Keratinocyte (primary cell): Measurements from ENCODE around the gene TSHZ3. TPM values are rescaled to one million over a fixed set of nuclear protein-coding genes. Genes with fewer than 3 reads are reported as not detected.

ENCODE experiments used
- DNase-seq: peaks from one replicate; pipeline ENCODE4 v3.0.0-alpha.2; 2011; ENCODE audit warnings: low read depth, missing footprints, low spot score
- FAIRE-seq: peaks from 2 replicates; lab custom pipeline; 2011; peaks lifted over from hg19 to GRCh38; lab: Jason Lieb, UNC
- H2AFZ ChIP-seq: 2 replicates; pipeline ENCODE4 v1.6.0; 2012; ENCODE audit warnings: low read length, control low read depth, inconsistent platforms; ENCODE audit not compliant: control insufficient read depth
- H3K27ac ChIP-seq: 2 replicates; pipeline ENCODE4 v1.5.1; 2011; ENCODE audit warnings: low read length; ENCODE audit not compliant: control insufficient read depth, insufficient read depth
- H3K27me3 ChIP-seq: 3 replicates; pipeline ENCODE4 v1.6.0; 2011; ENCODE audit warnings: low read length; ENCODE audit not compliant: control insufficient read depth, insufficient read depth; ENCODE audit errors: extremely low read depth
- H3K36me3 ChIP-seq, 2 experiments: 2 replicates in 1 of 2; 3 replicates in 1 of 2; pipeline ENCODE4 v1.5.1; 2011; ENCODE audit warnings: low read length in 2 of 2, mild to moderate bottlenecking in 1 of 2; ENCODE audit not compliant: control insufficient read depth in 2 of 2, insufficient read depth in 2 of 2; ENCODE audit errors: extremely low read depth in 1 of 2
- H3K4me1 ChIP-seq: 3 replicates; pipeline ENCODE4 v1.5.1; 2011; ENCODE audit warnings: low read length; ENCODE audit not compliant: control insufficient read depth, insufficient read depth; ENCODE audit errors: extremely low read depth
- H3K4me2 ChIP-seq: 3 replicates; pipeline ENCODE4 v1.6.0; 2011; ENCODE audit warnings: low read depth, low read length; ENCODE audit not compliant: control insufficient read depth, insufficient read depth; ENCODE audit errors: extremely low read depth
- H3K4me3 ChIP-seq, 3 experiments: fragments of 200-600 bp in 1 of 3; sonication (generic) in 1 of 3; 2 replicates in 2 of 3; 3 replicates in 1 of 3; pipeline ENCODE4 v1.5.1; 2011 to 2016; ENCODE audit warnings: low read length in 3 of 3, mild to moderate bottlenecking in 3 of 3, control low read depth in 2 of 3, inconsistent platforms in 1 of 3, low read depth in 1 of 3, mixed read lengths in 1 of 3, mixed run types in 1 of 3, moderate library complexity in 1 of 3; ENCODE audit not compliant: control insufficient read depth in 2 of 3, insufficient read depth in 2 of 3; ENCODE audit errors: extremely low read depth in 1 of 3
- H3K79me2 ChIP-seq: 2 replicates; pipeline ENCODE4 v1.6.0; 2012; ENCODE audit warnings: low read length; ENCODE audit not compliant: control insufficient read depth, insufficient read depth
- H3K9ac ChIP-seq: 3 replicates; pipeline ENCODE4 v1.6.0; 2011; ENCODE audit warnings: low read length; ENCODE audit not compliant: control insufficient read depth, insufficient read depth; ENCODE audit errors: extremely low read depth
- H3K9me1 ChIP-seq: 3 replicates; pipeline ENCODE4 v1.6.0; 2011; ENCODE audit warnings: low read length; ENCODE audit not compliant: control insufficient read depth, insufficient read depth; ENCODE audit errors: extremely low read depth
- H3K9me3 ChIP-seq: 2 replicates; pipeline ENCODE4 v1.5.1; 2012; ENCODE audit warnings: low read depth, low read length; ENCODE audit not compliant: control insufficient read depth
- H4K20me1 ChIP-seq: 3 replicates; pipeline ENCODE4 v1.6.0; 2011; ENCODE audit warnings: low read length; ENCODE audit not compliant: control insufficient read depth, insufficient read depth; ENCODE audit errors: extremely low read depth
- EZH2 ChIP-seq: IDR thresholded peaks from one replicate; pipeline ENCODE4 v1.6.1; 2012; ENCODE audit warnings: inconsistent platforms, mild to moderate bottlenecking, low read length, moderate library complexity
- dilution Hi-C: fragments of 300-500 bp; cut with MboI; formaldehyde crosslinking; loops from one replicate; pipeline ENCODE4 v1.7.0; 2020; ENCODE audit warnings: low sequenced_read_pairs; ENCODE audit not compliant: extremely low pct_ligation_motif_present
- polyA plus RNA-seq, 5 experiments: library from polyadenylated mRNA; depleted of rRNA in 3 of 5; stranded (reverse) in 3 of 5; stranded (forward) in 1 of 5; unstranded in 1 of 5; fragments of >200 nt; gene quantifications; 1 replicate in 1 of 5; 2 replicates in 3 of 5; 3 replicates in 1 of 5; pipeline versions ENCODE4 v1.2.1 to v1.2.3, GENCODE V29; 2011 to 2012; ENCODE audit warnings: missing spikeins in 2 of 5, low read depth in 1 of 5, low replicate concordance in 1 of 5
- TF ChIP-seq, protein P1 (sequence below), 3 experiments: IDR thresholded peaks in 1 of 3; conservative IDR thresholded peaks in 1 of 3; optimal IDR thresholded peaks in 1 of 3; 2 replicates in 2 of 3; 3 replicates in 1 of 3; pipeline versions ENCODE3 to v1.5.1; 2011; ENCODE audit warnings: low read length in 3 of 3, mild to moderate bottlenecking in 3 of 3, moderate library complexity in 2 of 3, control low read depth in 1 of 3, inconsistent platforms in 1 of 3; ENCODE audit not compliant: insufficient read depth in 2 of 3; ENCODE audit errors: extremely low read depth in 1 of 3

TSHZ3 gene
- polyA plus RNA-seq, 1 donor (not counting 4 experiments of a cell fraction or from before 2014, with no cell fraction given): 3.6 TPM

DNA sequence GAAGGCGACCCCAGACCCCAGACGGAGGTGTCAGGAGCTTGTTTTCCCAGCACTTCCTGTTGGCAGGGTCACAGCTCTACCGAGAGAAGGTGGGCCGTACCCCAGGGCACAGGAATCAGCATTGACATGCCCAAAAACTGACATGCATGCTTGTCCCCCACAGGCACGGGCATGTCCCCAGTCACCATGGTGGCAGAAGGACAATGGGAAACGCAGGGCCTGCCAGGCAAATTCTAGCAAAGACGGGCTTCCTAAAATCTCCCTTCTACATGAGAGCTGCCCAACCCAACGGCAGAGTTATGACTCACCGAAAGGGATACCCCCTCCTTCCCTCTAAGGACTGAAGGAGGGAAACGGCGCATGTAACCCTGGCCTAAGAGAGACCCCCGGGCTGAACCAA is 18.5 kb downstream of the TSHZ3 start:
- dilution Hi-C loops: no loop called here
- FAIRE-seq (peak; percentile 61), DNase-seq (no peak)
- H3K9ac ChIP-seq: no peak overlapping the region
- TF ChIP-seq EZH2: no peak
- TF ChIP-seq, protein P1, sequence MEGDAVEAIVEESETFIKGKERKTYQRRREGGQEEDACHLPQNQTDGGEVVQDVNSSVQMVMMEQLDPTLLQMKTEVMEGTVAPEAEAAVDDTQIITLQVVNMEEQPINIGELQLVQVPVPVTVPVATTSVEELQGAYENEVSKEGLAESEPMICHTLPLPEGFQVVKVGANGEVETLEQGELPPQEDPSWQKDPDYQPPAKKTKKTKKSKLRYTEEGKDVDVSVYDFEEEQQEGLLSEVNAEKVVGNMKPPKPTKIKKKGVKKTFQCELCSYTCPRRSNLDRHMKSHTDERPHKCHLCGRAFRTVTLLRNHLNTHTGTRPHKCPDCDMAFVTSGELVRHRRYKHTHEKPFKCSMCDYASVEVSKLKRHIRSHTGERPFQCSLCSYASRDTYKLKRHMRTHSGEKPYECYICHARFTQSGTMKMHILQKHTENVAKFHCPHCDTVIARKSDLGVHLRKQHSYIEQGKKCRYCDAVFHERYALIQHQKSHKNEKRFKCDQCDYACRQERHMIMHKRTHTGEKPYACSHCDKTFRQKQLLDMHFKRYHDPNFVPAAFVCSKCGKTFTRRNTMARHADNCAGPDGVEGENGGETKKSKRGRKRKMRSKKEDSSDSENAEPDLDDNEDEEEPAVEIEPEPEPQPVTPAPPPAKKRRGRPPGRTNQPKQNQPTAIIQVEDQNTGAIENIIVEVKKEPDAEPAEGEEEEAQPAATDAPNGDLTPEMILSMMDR (optimal IDR thresholded peaks at IDR 0.05 in 1 of 3, IDR thresholded peaks at IDR 0.05 in 1 of 3, conservative IDR thresholded peaks at IDR 0.05 in 1 of 3; ENCODE audit: extremely low read depth in 1 of 3, insufficient read depth in 2 of 3, low read length in 3 of 3): no peak
- peaks cover 57% of the 10 kb centered on the region for H3K79me2 ChIP-seq
- no peaks in the 10 kb centered on the region for H3K9me1 ChIP-seq
- H3K4me3 ChIP-seq: peak overlapping the region in 1 of 3 experiments; percentile 7
- H3K36me3 ChIP-seq: no peaks in the 10 kb centered on the region
- peak overlapping the region; percentile 70 for H2AFZ ChIP-seq
- peak overlapping the region; percentile 58 for H3K4me2 ChIP-seq
- H3K4me1 ChIP-seq: peaks cover 42% of the 10 kb centered on the region
- H3K27me3 ChIP-seq: no peaks in the 10 kb centered on the region
- peak overlapping the region; percentile 34 for H3K27ac ChIP-seq
- H4K20me1 ChIP-seq: no peaks in the 10 kb centered on the region
- no peaks in the 10 kb centered on the region for H3K9me3 ChIP-seq

DNA sequence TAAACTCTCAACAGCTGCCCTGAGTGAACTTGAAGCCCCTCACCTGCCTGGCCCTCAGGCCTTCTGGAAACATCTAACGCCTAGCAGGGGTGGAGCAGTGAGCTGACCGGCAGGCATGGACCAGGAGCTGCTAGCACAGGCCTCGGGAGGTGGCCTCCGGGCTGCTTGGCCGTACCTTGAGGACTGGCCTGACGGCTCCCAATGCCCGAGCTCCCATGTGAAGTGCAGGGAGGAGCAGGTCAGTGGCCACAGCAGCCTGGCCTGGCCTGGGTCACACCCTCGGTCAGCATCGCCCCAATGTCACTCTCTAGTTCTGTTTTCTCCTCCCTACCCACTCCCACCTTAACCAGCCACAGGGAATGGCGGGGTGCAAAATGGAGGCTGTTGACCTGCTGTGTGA is 19.0 kb downstream of the TSHZ3 start:
- peaks cover 42% of the 10 kb centered on the region for H3K4me1 ChIP-seq
- DNase-seq: no peak
- no peaks in the 10 kb centered on the region for H3K9me1 ChIP-seq
- dilution Hi-C loops: no loop called here
- no peak for FAIRE-seq
- H3K9me3 ChIP-seq: no peaks in the 10 kb centered on the region
- no peaks in the 10 kb centered on the region for H3K27me3 ChIP-seq
- H3K36me3 ChIP-seq: no peaks in the 10 kb centered on the region
- peak overlapping the region; percentile 5 for H2AFZ ChIP-seq
- peak overlapping the region; percentile 34 for H3K27ac ChIP-seq
- H3K4me2 ChIP-seq: peak overlapping the region; percentile 58
- H3K9ac ChIP-seq: no peak overlapping the region
- peaks cover 56% of the 10 kb centered on the region for H3K79me2 ChIP-seq
- H4K20me1 ChIP-seq: no peaks in the 10 kb centered on the region
- TF ChIP-seq, protein P1 (optimal IDR thresholded peaks at IDR 0.05 in 1 of 3, IDR thresholded peaks at IDR 0.05 in 1 of 3, conservative IDR thresholded peaks at IDR 0.05 in 1 of 3; ENCODE audit: extremely low read depth in 1 of 3, insufficient read depth in 2 of 3, low read length in 3 of 3): no peak
- no peak for TF ChIP-seq EZH2
- H3K4me3 ChIP-seq: no peak overlapping the region
